Hippocampal formation (tissue), 2 donors: ENCODE results near the gene MAPKAPK3.

Experiments used
- DNase-seq, 2 donors: peaks; one replicate each; lab custom pipeline; 2025; lab: John Stamatoyannopoulos, UW

Gene MAPKAPK3

DNA sequence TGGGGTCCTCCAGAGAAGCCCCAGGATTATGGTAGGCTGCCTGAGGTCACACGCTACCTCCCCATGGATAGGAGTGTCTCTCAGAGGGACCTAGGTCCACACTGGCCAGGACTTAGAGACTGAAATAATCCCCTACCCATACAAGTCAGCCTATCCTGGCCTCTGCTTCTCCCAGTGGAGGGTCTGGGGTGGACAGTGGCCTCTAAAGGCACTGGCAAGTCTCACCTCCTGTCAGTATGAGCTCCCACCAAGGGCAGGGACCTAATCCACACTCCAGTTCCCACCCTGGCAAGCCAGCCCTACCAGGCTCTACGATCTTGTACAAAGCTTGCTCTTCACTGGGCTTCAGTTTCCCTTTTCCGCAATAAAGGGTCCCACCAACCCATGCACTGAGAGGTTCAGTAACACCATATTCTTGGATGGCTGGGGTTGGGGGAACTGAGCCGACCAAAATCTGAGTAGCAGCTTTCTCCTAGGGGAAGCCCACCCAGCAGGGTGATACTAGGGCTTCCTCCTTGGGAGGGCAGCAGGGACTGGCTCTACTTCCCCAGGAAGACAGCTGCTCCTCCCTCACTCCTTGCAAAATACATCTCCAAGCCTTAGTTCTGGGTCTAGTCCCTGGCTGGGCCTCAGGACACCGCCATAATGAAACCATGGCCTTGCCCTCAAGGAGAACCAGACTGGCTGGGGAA is 7.7 kb upstream of the MAPKAPK3 start:
- DNase-seq = no peak

DNA sequence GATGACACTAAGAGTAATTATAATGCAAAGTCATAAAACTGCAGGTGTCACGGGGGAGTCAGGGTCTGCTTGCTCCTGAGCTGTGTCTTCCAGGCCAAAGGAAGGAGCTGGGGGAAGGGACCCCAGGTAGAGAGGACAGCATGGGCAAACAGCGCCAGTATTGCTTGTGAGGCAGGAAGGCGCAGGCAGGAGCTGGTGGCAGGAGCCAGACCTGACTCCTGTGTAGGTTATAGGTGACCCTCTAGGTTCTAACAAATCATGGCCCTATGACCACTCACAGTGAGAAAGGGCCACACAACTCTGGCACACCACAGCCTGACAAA is 7.2 kb upstream of the MAPKAPK3 start:
- DNase-seq = no peak

DNA sequence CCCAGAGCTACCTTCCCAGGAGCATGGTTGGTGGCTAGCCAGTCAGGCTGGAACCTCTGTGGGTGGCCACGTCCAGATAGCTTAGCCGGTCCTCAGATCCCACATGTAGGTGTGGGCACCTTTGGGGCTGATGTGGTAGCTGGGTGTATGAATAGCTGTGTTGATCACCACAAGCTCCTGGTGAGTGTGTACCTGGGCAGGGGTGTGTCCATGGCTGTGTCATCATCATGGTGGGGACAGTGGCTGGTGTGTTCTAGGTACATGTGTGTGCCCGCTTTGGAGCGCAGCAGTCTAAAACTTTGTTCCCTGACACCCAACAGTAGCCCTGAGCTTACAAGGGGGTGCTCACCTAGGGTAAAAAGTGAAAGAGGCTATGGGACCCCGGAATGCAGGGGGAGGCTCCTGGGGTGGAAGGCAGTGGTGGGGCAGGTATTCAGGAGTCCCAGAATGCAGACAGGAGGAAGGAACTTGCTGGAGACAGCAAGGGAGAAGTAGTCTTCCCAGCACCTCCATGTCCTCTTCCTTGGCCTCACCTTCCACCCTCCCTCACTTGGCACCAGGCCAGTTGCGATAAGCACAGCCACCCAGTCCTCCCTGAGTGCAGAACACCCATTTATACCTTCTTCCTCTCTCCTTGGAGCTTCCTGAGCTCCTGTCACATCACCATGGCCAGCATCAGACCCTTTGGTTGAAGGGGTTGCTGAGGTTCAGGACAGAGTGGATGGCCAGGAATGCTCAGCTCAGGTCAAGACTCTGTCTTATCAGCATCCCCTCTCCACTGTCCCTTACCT is 6.6 kb upstream of the MAPKAPK3 start:
- no peak for DNase-seq

DNA sequence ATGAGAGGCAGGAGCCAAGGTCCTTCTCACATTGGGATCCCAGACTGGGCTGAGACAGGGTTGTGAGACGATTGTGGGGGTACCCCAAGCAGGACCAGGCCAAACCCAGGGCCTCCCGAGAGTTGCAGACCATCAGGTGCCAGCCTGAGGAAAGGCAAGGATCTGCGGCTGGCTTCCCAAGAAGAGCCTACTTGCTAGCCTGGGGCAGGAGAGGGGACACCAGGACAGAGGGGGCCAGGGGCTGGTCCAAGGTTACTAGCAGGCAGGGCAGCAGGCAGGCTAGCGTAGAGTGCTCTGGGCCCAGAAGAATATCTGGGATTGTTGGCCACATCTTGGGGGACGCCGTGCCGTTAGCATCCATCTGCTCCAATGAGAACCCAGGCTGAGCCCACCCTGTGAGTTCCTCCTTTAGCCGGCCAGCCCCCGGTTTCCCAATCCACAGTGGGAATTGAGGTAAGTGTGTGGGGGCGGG is 5.9 kb upstream of the MAPKAPK3 start:
- DNase-seq = no peak

GRCh38 chr3:50611464-50612233 is 5.3 kb upstream of the MAPKAPK3 start, which contains the start of gene CISH:
TSS of gene CISH (minus strand) at chr3:50611774. CDS start at chr3:50611650, 124 bp downstream.
- peak; percentile 73 to 85 for DNase-seq

GRCh38 chr3:50612234-50612882 is 4.6 kb upstream of the MAPKAPK3 start:
- DNase-seq = no peak

DNA sequence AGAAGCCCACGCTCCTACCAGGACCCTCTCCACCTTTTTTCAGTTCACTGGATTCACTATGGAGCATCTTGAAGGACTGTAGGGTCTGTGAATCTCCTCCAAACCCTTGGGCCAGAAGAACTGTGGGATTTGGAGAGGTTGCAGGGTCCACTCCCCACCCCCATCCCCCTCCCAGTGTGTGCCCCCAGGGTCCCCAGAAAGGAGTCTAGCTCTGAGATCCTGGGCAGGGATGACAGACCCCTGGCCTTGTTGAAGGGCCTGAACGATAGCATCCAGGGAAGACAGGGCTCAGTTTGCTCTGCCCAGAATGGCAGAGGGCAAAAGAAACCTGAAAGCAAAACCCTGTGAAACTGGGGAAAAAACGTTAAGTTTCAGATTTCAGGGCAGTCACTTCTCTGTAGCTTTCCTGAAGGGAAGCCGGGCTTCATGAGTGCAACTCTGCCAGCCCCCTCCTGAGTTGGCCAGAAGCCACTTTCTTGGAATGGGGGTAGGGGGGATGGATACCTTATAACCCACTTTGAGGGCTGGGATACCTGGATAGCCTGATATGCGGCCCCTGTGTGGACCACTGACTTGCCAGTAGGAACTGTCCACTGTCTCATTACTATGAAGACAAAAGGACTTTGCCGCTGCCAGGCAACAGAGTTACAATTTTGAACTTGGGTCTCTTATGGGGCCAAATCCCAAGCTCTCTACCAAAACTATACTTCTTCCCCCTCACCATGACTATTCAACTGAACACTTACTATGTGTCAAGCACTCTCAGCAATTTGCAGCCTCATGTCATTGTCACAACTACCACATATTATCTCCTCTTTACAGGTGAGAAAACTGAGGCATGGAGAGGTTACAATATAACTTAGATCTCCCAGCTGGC is 3.7 kb upstream of the MAPKAPK3 start:
- no peak for DNase-seq

DNA sequence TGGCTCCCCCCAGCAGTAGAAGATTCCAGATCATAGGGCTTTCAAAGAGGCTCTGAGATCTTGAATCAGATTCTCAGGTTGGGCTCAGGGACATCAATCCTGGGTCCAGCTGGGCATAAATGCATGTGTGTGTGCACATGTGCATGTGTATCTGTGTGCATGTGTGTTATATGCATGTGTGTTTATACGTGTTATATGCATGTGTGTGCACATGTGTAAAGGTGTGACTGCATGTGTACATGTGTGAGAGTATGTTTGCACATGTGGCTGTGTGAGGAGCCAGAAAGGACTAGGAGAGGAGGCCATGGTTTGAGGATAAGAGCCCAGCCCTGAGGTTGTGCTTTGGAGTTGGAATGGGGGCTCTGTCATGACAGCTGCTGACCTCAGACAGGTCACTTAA is 1.8 kb upstream of the MAPKAPK3 start:
- DNase-seq = no peak

GRCh38 chr3:50616003-50616769 is 765 bp upstream of the MAPKAPK3 start:
- DNase-seq = peak; percentile 76 to 82

- peak; percentile 82 to 88 for DNase-seq
Measured at GRCh38 chr3:50616770-50617095, 218 bp upstream of the MAPKAPK3 start.

- no peak for DNase-seq
Measured at GRCh38 chr3:50617911-50618481, 1.0 kb downstream of the MAPKAPK3 start.

DNA sequence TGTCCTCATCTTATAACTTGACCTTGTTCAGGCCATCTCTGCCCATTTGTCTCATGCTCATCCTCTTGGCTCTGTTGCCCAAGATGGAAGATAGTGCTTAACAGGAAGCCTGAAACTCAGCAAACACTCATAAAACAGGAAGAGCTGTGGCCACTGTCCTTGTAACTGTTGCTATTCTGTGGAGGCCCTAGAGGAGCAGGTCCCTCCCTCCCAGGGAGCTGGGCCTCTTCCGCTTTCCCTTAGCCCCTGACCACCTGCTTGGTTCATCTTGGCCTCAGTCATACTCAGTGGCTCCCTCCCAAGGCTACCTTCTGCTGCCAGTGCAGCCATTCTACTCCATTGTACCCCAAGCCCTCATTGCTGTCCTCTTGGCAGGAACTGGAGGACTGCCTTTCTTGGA is 3.5 kb downstream of the MAPKAPK3 start:
- peak; percentile 15 to 36 for DNase-seq

- no peak for DNase-seq
Measured at GRCh38 chr3:50620820-50621219, 3.9 kb downstream of the MAPKAPK3 start.

DNA sequence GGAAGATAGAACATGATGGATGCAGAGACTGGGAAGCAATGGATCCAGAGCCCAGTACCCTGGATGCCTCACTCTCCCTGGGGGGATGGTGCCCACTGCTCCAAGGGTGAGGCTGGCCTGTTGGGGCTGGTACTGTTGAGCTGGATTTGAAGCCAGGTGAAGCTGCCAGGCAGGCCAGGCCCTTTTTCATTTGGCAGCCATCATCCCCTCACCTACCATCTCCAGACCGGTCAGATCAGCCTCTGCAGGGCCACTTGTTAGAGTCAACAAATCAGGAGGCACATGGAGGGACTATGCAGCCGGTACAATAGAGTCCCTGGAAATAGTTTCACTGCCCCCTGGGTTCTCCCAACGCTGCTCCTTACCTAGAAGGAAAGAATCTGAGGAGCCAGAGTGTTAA is 5.9 kb downstream of the MAPKAPK3 start:
- DNase-seq = no peak

- DNase-seq = no peak
Measured at GRCh38 chr3:50623840-50624474, 7.0 kb downstream of the MAPKAPK3 start.

DNA sequence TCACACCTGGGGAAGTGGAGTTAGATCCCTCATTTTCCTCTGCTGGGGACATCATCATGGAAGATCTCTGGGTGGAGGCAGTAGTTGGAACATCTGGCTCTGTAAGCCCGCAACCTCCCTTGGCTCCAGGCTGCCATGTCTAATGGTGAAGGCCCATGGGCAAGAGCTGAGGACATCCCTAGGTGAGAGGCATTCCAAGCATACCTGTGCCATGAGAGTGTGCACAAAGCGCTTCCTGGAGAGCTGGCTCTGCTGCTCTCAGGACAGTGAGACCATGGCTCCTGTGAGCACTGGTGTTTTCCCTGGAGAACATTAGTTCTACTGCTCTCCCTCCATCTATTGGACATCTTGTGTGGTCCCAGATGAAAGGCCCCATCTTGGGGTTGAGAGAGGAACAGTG is 7.7 kb downstream of the MAPKAPK3 start:
- no peak for DNase-seq

DNA sequence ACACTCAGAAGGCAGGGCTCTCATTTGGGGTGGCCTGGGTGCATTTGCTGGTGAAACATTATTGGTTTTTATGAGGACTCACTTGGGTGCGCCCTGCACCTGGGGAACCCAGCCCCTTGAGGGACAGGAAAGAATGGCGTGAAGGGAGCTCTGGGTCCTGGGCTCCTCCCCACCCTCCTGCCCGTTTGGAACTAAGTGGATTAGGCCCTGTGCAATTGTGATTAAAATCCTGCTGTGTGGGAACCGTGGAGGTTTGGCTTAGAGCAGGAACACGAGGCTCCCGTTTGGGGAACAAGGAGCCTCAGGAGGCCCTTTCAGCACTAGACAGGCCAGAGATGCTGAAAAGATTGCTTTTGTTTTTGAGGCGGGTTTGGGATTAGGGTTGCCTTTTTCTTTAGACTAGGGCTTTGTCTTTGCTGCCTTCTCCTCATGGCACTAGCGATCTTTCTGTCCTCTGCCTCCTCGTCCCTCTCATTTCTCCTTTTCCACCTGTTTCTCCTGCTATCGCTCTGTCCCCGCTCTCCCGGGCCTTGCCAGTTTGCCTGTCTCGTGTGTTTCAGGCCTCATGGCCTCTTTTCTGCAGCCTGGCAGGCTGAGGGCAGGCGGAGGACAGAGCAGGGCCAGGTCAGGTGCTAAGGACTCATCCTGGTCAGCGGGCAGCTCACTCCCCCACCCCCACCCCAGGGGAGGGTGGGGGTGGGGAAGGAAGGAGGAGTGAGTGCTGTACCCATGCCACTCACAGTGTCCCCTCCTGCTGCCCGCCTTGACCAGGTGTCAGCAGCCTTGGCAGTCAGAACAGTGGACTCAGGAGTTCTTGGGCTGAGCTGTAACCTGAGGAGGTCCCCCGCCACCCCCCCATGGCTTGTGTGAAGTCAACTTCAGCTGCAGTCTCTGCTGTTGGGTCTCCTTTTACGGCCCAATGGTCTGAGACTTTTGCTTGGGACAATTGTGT is 8.6 kb downstream of the MAPKAPK3 start:
- DNase-seq = no peak

- no peak for DNase-seq
Measured at GRCh38 chr3:50626401-50626800, 9.4 kb downstream of the MAPKAPK3 start.
